Tibial nerve (tissue), 4 donors: ENCODE results near the gene KRT75.

Experiments
- EP300 ChIP-seq, 2 donors: sonication (generic); formaldehyde crosslinking; IDR thresholded peaks; one replicate each; pipeline ENCODE4 v1.6.1; 2017; ENCODE audit warnings: antibody characterized with exemption in 2 of 2, mild to moderate bottlenecking in 1 of 2
- POLR2A ChIP-seq, 2 donors: fragments of 450-650 bp; IDR thresholded peaks; one replicate each; pipeline ENCODE4 v1.6.1; 2017; ENCODE audit warnings: antibody characterized with exemption in 2 of 2, mild to moderate bottlenecking in 2 of 2, moderate library complexity in 2 of 2
- TF ChIP-seq, protein P1 (sequence below), 5 experiments: fragments of 200-600 bp in 3 of 5; fragments of 450-650 bp in 2 of 5; sonication (generic) in 3 of 5; IDR thresholded peaks; one replicate each; pipeline ENCODE4 v1.5.1; 2016 to 2019; ENCODE audit warnings: antibody characterized with exemption in 5 of 5, mild to moderate bottlenecking in 3 of 5, moderate library complexity in 2 of 5

DNA sequence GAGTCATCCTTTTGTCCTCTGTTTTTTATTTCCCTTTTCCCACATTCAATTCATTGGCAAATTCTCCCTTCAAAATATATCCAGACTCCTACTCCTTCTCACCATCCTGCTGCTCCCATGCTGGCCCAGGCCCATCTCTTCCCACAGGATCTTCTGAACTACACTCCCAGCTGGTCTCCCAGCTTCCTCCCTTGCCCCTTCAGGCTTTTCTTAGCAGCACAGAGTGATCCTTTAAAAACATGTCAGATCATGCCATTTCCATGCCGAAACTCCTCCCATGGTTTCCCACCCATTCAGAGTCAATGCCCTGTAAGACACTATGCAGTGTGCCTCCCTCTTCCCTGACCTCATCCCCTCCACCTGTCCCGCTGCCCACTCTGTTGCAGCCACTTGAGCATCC lies 46.3 kb downstream of the KRT75 start:
- TF ChIP-seq EP300 (IDR thresholded peaks at IDR 0.05) (no peak), POLR2A (IDR thresholded peaks at IDR 0.05) (no peak)
- TF ChIP-seq, protein P1, sequence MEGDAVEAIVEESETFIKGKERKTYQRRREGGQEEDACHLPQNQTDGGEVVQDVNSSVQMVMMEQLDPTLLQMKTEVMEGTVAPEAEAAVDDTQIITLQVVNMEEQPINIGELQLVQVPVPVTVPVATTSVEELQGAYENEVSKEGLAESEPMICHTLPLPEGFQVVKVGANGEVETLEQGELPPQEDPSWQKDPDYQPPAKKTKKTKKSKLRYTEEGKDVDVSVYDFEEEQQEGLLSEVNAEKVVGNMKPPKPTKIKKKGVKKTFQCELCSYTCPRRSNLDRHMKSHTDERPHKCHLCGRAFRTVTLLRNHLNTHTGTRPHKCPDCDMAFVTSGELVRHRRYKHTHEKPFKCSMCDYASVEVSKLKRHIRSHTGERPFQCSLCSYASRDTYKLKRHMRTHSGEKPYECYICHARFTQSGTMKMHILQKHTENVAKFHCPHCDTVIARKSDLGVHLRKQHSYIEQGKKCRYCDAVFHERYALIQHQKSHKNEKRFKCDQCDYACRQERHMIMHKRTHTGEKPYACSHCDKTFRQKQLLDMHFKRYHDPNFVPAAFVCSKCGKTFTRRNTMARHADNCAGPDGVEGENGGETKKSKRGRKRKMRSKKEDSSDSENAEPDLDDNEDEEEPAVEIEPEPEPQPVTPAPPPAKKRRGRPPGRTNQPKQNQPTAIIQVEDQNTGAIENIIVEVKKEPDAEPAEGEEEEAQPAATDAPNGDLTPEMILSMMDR (IDR thresholded peaks at IDR 0.05) = no peak
